Transverse colon (tissue), 3 donors: ENCODE results near the gene MANBA.

Source experiments
- CTCF ChIP-seq, 5 experiments: fragments of 200-600 bp in 3 of 5; fragments of 450-650 bp in 2 of 5; sonication (generic) in 3 of 5; IDR thresholded peaks; 1 replicate in 2 of 5; 2 replicates in 3 of 5; pipeline ENCODE4 v1.5.1; 2016 to 2017; ENCODE audit warnings: antibody characterized with exemption in 5 of 5, inconsistent platforms in 3 of 5, mild to moderate bottlenecking in 2 of 5, moderate library complexity in 1 of 5
- POLR2A ChIP-seq: fragments of 450-650 bp; IDR thresholded peaks from one replicate; pipeline ENCODE4 v1.6.1; 2016; ENCODE audit warnings: antibody characterized with exemption, mild to moderate bottlenecking, moderate library complexity

GRCh38 chr4:102616636-102617035 lies 144.1 kb downstream of the MANBA start:
- TF ChIP-seq CTCF (IDR thresholded peaks at IDR 0.05), result no peak
- TF ChIP-seq POLR2A, result no peak
